ENCODE results near the gene ITGA1.

GRCh38 chr5:52854301-52854700 is 66.6 kb downstream of the ITGA1 start:
- TF ChIP-seq POLR2AphosphoS5 (IDR thresholded peaks at IDR 0.05; ENCODE audit: low read depth, low read length) (no peak), POLR2A (IDR thresholded peaks at IDR 0.05; ENCODE audit: low read depth, low read length) (no peak), TAF1 (IDR thresholded peaks at IDR 0.05; ENCODE audit: borderline replicate concordance, low read depth, low read length) (no peak)
